ENCODE data around the gene OR2D3.
"Not testable (repeated sequence)": the region's sequence is repeated elsewhere in the genome, so short reads cannot be mapped to it uniquely, and the experiment has no call there.

Gene OR2D3

GRCh38 chr11:6931146-6931713 is 10.4 kb downstream of the OR2D3 start:
- DNase-seq = no peak

DNA sequence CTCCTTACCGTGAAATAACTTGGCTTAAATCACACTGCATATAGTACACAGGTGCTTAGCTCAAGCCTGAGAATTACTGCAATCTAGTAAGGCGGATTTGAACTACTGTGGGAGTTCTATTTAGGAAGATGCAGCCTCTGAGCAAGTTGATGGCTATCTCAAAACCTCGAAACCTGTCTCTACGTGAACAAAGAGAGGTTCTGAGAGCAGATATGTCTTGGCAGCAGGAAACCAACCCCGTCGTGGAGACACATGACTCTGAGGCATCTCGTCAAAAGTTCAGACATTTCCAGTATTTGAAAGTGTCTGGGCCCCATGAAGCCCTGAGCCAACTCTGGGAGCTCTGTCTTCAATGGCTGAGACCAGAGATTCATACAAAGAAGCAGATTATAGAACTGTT is 11.3 kb downstream of the OR2D3 start:
- no peak for DNase-seq

DNA sequence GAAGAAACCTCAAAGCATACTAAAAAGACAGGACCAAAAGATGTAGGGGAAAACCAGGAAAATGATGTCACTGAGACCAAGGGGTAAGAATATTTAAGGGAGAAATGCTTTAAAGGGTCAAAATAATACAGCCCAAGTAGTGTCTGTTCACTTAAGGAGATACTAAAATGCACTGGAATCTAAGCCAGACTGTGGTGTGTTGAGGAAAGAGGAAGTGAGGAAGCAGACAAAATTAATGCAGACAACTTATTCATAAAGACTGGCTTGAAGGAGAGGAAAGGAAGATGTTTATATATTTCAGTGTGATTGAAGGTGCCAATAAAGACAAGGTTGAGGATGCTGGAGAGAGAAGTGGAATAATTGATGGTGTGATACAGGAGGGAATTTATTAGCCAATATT is 21.2 kb downstream of the OR2D3 start:
- no peak for DNase-seq

- DNase-seq = no peak
These were observed 22.3 kb downstream of the OR2D3 start for GRCh38 chr11:6943131-6943530.

- not testable (repeated sequence) for DNase-seq
These were observed 33.4 kb downstream of the OR2D3 start for GRCh38 chr11:6954248-6954647.

DNA sequence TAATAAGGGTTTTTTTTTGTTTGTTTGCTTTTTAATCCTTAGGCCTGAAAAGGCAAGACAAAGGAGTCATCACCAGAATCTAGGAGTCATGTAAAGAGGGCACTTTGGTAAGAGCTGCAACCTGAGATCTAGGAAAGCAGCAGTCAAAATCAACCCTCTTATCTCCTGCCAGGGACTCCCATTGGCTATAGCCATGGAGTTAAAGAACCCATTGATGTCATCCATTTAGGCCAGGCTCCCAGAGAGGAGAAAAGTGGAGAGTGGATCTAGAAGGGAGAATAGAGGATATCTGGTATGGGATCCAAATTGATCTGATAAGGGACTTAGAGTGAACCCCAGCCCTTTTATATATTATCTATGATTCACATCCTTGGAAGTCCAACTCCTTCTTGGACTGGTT is 41.3 kb downstream of the OR2D3 start:
- DNase-seq = no peak

GRCh38 chr11:6962673-6963072 is 41.9 kb downstream of the OR2D3 start:
- DNase-seq = no peak

GRCh38 chr11:6968816-6969215 is 48.0 kb downstream of the OR2D3 start:
- DNase-seq = no peak

- DNase-seq = not testable (repeated sequence)
These were observed 49.1 kb downstream of the OR2D3 start for GRCh38 chr11:6969854-6970253.
